ENCODE results near the gene NT5M.
"Not testable (repeated sequence)": the region's sequence is repeated elsewhere in the genome, so short reads cannot be mapped to it uniquely, and the experiment has no call there.

NT5M gene

DNA sequence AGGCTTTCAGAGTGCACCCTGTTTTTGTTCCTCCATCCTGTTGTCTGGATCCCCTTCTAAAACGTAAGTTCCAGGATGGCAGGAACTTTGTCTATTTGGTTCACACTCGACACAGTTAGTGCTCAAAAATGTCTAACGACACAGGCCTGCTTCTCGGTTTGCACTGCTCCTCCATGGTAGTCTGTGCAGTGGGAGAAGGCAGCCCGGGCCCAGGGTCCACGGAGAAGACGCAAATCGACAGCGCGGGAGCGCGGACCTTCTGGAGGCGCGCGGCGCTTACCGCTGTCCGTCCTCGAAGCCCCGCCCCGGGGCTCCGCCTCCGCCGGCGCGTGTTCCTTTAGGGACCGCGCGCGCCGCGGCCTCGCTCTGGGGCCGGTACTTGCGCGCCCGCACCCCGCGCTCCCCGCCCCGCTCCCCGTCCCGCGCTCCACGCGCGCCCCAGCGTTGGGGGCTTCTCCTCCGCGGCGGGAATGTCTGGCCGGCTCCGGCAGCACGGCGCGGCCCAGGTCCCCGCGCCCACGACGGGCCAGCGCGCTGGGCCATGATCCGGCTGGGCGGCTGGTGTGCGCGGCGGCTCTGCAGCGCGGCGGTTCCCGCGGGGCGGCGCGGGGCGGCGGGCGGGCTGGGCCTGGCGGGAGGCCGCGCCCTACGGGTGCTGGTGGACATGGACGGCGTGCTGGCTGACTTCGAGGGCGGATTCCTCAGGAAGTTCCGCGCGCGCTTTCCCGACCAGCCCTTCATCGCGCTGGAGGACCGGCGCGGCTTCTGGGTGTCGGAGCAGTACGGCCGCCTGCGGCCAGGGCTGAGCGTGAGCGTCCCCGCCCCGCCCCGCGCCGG, at the start of gene NT5M:
NT5M (plus strand) TSS at position 364 of the 837 bp plus-strand sequence; CDS start at position 542, 178 bp downstream.
- Histone ChIP-seq H3K4me3 (ENCODE audit: low read depth in 1 of 5, low read length in 5 of 5) (peak within 1 kb of the TSS; percentile 63 to 70 (median 64)), H3K27me3 (ENCODE audit: control insufficient read depth in 5 of 5, insufficient read depth in 4 of 5, low read length in 5 of 5) (no peaks in the 10 kb centered on the region), H3K9me3 (ENCODE audit: control insufficient read depth in 5 of 5, low read length in 5 of 5) (no peaks in the 10 kb centered on the region), H3K27ac (ENCODE audit: low read depth, low read length) (no peak within 1 kb of the TSS), H3K9ac (ENCODE audit: low read length in 5 of 5) (peak within 1 kb of the TSS in 4 of 5 donors; percentile 21 to 74 (median 50)), H3K4me1 (ENCODE audit: control insufficient read depth in 5 of 5, insufficient read depth in 5 of 5, low read length in 5 of 5) (peaks cover 0 to 33% (median 16%) of the 10 kb centered on the region in 5 donors), H3K36me3 (ENCODE audit: control insufficient read depth in 5 of 5, insufficient read depth in 5 of 5, low read length in 5 of 5) (no peaks in the 10 kb centered on the region)

- Histone ChIP-seq H3K4me3 (ENCODE audit: low read depth in 1 of 5, low read length in 5 of 5) (no peak overlapping the region), H3K9me3 (ENCODE audit: control insufficient read depth in 5 of 5, low read length in 5 of 5) (no peaks in the 10 kb centered on the region), H3K27me3 (ENCODE audit: control insufficient read depth in 5 of 5, insufficient read depth in 4 of 5, low read length in 5 of 5) (no peaks in the 10 kb centered on the region), H3K27ac (ENCODE audit: low read depth, low read length) (no peak overlapping the region), H3K4me1 (ENCODE audit: control insufficient read depth in 5 of 5, insufficient read depth in 5 of 5, low read length in 5 of 5) (no peaks in the 10 kb centered on the region), H3K9ac (ENCODE audit: low read length in 5 of 5) (no peak overlapping the region), H3K36me3 (ENCODE audit: control insufficient read depth in 5 of 5, insufficient read depth in 5 of 5, low read length in 5 of 5) (peaks cover 15 to 77% (median 51%) of the 10 kb centered on the region in 5 donors)
Observed at GRCh38 chr17:17253406-17253805, 49.8 kb upstream of the NT5M start.

GRCh38 chr17:17254036-17254435, 49.1 kb upstream of the NT5M start:
- no peaks in the 10 kb centered on the region for H3K9me3 ChIP-seq (ENCODE audit: control insufficient read depth in 5 of 5, low read length in 5 of 5)
- no peaks in the 10 kb centered on the region for H3K27me3 ChIP-seq (ENCODE audit: control insufficient read depth in 5 of 5, insufficient read depth in 4 of 5, low read length in 5 of 5)
- H3K4me1 ChIP-seq (ENCODE audit: control insufficient read depth in 5 of 5, insufficient read depth in 5 of 5, low read length in 5 of 5), result no peaks in the 10 kb centered on the region
- H3K4me3 ChIP-seq (ENCODE audit: low read depth in 1 of 5, low read length in 5 of 5), result no peak overlapping the region
- no peak overlapping the region for H3K27ac ChIP-seq (ENCODE audit: low read depth, low read length)
- H3K36me3 ChIP-seq (ENCODE audit: control insufficient read depth in 5 of 5, insufficient read depth in 5 of 5, low read length in 5 of 5), result peaks cover 10 to 77% (median 52%) of the 10 kb centered on the region in 5 donors
- H3K9ac ChIP-seq (ENCODE audit: low read length in 5 of 5), result no peak overlapping the region

DNA sequence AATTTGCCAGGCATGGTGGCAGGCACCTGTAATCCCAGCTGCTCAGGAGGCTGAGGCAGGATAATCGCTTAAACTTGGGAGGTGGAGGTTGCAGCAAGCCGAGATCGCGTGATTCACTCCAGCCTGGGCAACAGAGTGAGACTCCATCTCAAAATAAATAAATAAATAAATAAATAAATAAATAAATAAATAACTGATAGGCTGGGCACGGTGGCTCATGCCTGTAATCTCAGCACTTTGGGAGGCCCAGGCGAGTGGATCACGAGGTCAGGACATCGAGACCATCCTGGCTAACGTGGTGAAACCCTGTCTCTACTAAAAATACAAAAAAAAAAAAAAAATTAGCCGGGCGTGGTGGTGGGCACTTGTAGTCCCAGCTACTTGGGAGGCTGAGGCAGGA, 47.5 kb upstream of the NT5M start:
- H3K4me3 ChIP-seq (ENCODE audit: low read depth in 1 of 5, low read length in 5 of 5); H3K9me3 ChIP-seq (ENCODE audit: control insufficient read depth in 5 of 5, low read length in 5 of 5); H3K4me1 ChIP-seq (ENCODE audit: control insufficient read depth in 5 of 5, insufficient read depth in 5 of 5, low read length in 5 of 5); H3K9ac ChIP-seq (ENCODE audit: low read length in 5 of 5); H3K27me3 ChIP-seq (ENCODE audit: control insufficient read depth in 5 of 5, insufficient read depth in 4 of 5, low read length in 5 of 5); H3K27ac ChIP-seq (ENCODE audit: low read depth, low read length): not testable (repeated sequence)
- peaks cover 13 to 86% (median 65%) of the 10 kb centered on the region in 5 donors for H3K36me3 ChIP-seq (ENCODE audit: control insufficient read depth in 5 of 5, insufficient read depth in 5 of 5, low read length in 5 of 5)

DNA sequence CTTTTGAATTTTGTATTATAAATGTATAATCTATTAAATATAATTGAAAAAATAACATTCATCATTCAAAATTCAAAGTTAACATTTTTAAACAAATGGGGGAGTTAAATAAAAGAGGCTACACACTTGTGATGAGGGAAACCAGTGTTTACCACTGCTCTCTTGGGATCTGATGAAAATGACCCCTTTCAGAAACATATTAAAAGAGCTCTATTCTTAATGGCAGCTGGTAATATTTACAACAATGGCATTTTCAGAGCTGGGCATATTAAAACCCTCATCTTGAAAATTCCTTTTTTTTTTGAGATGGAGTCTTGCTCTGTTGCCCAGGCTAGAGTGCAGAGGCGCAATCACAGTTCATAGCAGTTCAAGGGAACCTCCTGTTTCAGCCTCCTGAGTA, 46.9 kb upstream of the NT5M start:
- Histone ChIP-seq H3K4me1 (ENCODE audit: control insufficient read depth in 5 of 5, insufficient read depth in 5 of 5, low read length in 5 of 5) (no peaks in the 10 kb centered on the region), H3K27me3 (ENCODE audit: control insufficient read depth in 5 of 5, insufficient read depth in 4 of 5, low read length in 5 of 5) (no peaks in the 10 kb centered on the region), H3K36me3 (ENCODE audit: control insufficient read depth in 5 of 5, insufficient read depth in 5 of 5, low read length in 5 of 5) (peaks cover 15 to 91% (median 68%) of the 10 kb centered on the region in 5 donors), H3K9ac (ENCODE audit: low read length in 5 of 5) (no peak overlapping the region), H3K9me3 (ENCODE audit: control insufficient read depth in 5 of 5, low read length in 5 of 5) (no peaks in the 10 kb centered on the region), H3K27ac (ENCODE audit: low read depth, low read length) (no peak overlapping the region), H3K4me3 (ENCODE audit: low read depth in 1 of 5, low read length in 5 of 5) (no peak overlapping the region)

GRCh38 chr17:17258011-17258410, 45.2 kb upstream of the NT5M start:
- H3K27ac ChIP-seq (ENCODE audit: low read depth, low read length), result no peak overlapping the region
- H3K27me3 ChIP-seq (ENCODE audit: control insufficient read depth in 5 of 5, insufficient read depth in 4 of 5, low read length in 5 of 5), result no peaks in the 10 kb centered on the region
- no peak overlapping the region for H3K9ac ChIP-seq (ENCODE audit: low read length in 5 of 5)
- H3K4me1 ChIP-seq (ENCODE audit: control insufficient read depth in 5 of 5, insufficient read depth in 5 of 5, low read length in 5 of 5), result no peaks in the 10 kb centered on the region
- H3K9me3 ChIP-seq (ENCODE audit: control insufficient read depth in 5 of 5, low read length in 5 of 5), result no peaks in the 10 kb centered on the region
- peaks cover 20 to 90% (median 64%) of the 10 kb centered on the region in 5 donors for H3K36me3 ChIP-seq (ENCODE audit: control insufficient read depth in 5 of 5, insufficient read depth in 5 of 5, low read length in 5 of 5)
- H3K4me3 ChIP-seq (ENCODE audit: low read depth in 1 of 5, low read length in 5 of 5), result no peak overlapping the region

- H3K27me3 ChIP-seq (ENCODE audit: control insufficient read depth in 5 of 5, insufficient read depth in 4 of 5, low read length in 5 of 5), result no peaks in the 10 kb centered on the region
- H3K4me1 ChIP-seq (ENCODE audit: control insufficient read depth in 5 of 5, insufficient read depth in 5 of 5, low read length in 5 of 5), result no peaks in the 10 kb centered on the region
- peaks cover 16 to 85% (median 62%) of the 10 kb centered on the region in 5 donors for H3K36me3 ChIP-seq (ENCODE audit: control insufficient read depth in 5 of 5, insufficient read depth in 5 of 5, low read length in 5 of 5)
- H3K4me3 ChIP-seq (ENCODE audit: low read depth in 1 of 5, low read length in 5 of 5), result no peak overlapping the region
- H3K27ac ChIP-seq (ENCODE audit: low read depth, low read length), result no peak overlapping the region
- no peaks in the 10 kb centered on the region for H3K9me3 ChIP-seq (ENCODE audit: control insufficient read depth in 5 of 5, low read length in 5 of 5)
- no peak overlapping the region for H3K9ac ChIP-seq (ENCODE audit: low read length in 5 of 5)
Observed at GRCh38 chr17:17258998-17259397, 44.2 kb upstream of the NT5M start.

GRCh38 chr17:17264430-17264829, 38.7 kb upstream of the NT5M start:
- no peaks in the 10 kb centered on the region for H3K4me1 ChIP-seq (ENCODE audit: control insufficient read depth in 5 of 5, insufficient read depth in 5 of 5, low read length in 5 of 5)
- H3K27ac ChIP-seq (ENCODE audit: low read depth, low read length), result no peak overlapping the region
- no peaks in the 10 kb centered on the region for H3K27me3 ChIP-seq (ENCODE audit: control insufficient read depth in 5 of 5, insufficient read depth in 4 of 5, low read length in 5 of 5)
- no peak overlapping the region for H3K9ac ChIP-seq (ENCODE audit: low read length in 5 of 5)
- peaks cover 41 to 86% (median 63%) of the 10 kb centered on the region in 5 donors for H3K36me3 ChIP-seq (ENCODE audit: control insufficient read depth in 5 of 5, insufficient read depth in 5 of 5, low read length in 5 of 5)
- no peaks in the 10 kb centered on the region for H3K9me3 ChIP-seq (ENCODE audit: control insufficient read depth in 5 of 5, low read length in 5 of 5)
- H3K4me3 ChIP-seq (ENCODE audit: low read depth in 1 of 5, low read length in 5 of 5), result no peak overlapping the region

GRCh38 chr17:17269926-17270773, 33.0 kb upstream of the NT5M start:
- no peak overlapping the region for H3K27ac ChIP-seq (ENCODE audit: low read depth, low read length)
- no peak overlapping the region for H3K4me3 ChIP-seq (ENCODE audit: low read depth in 1 of 5, low read length in 5 of 5)
- H3K9me3 ChIP-seq (ENCODE audit: control insufficient read depth in 5 of 5, low read length in 5 of 5), result no peaks in the 10 kb centered on the region
- peaks cover 0 to 5% (median 0%) of the 10 kb centered on the region in 5 donors for H3K4me1 ChIP-seq (ENCODE audit: control insufficient read depth in 5 of 5, insufficient read depth in 5 of 5, low read length in 5 of 5)
- no peak overlapping the region for H3K9ac ChIP-seq (ENCODE audit: low read length in 5 of 5)
- peaks cover 26 to 90% (median 57%) of the 10 kb centered on the region in 5 donors for H3K36me3 ChIP-seq (ENCODE audit: control insufficient read depth in 5 of 5, insufficient read depth in 5 of 5, low read length in 5 of 5)
- no peaks in the 10 kb centered on the region for H3K27me3 ChIP-seq (ENCODE audit: control insufficient read depth in 5 of 5, insufficient read depth in 4 of 5, low read length in 5 of 5)

DNA sequence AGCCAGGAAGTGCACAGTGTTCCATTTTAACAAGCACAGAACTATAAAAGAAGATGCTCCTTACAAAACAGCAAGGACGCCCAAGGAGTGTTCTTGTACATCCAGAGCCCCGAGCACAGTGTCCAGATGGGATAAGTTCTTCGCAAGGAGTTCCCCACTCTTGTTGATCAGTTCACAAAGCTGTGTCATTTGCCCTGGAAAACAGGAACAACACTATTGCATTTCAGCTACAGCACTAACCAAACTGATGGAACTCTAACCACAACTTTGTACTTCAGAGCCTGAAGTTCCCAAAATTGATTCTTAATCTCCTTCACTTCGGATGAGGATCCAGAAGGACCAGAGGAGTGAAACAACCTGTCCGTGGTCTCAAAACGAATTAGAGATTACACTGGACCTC, 27.2 kb upstream of the NT5M start:
- peaks cover 7 to 39% (median 20%) of the 10 kb centered on the region in 5 donors for H3K36me3 ChIP-seq (ENCODE audit: control insufficient read depth in 5 of 5, insufficient read depth in 5 of 5, low read length in 5 of 5)
- H3K27ac ChIP-seq (ENCODE audit: low read depth, low read length), result no peak overlapping the region
- H3K9ac ChIP-seq (ENCODE audit: low read length in 5 of 5), result peak overlapping the region in 1 of 5 donors; percentile 40

More for the DNA sequence above, 27.2 kb upstream of the NT5M start:
- Histone ChIP-seq H3K27me3 (ENCODE audit: control insufficient read depth in 5 of 5, insufficient read depth in 4 of 5, low read length in 5 of 5) (no peaks in the 10 kb centered on the region), H3K4me1 (ENCODE audit: control insufficient read depth in 5 of 5, insufficient read depth in 5 of 5, low read length in 5 of 5) (peaks cover 0 to 33% (median 24%) of the 10 kb centered on the region in 5 donors), H3K9me3 (ENCODE audit: control insufficient read depth in 5 of 5, low read length in 5 of 5) (no peaks in the 10 kb centered on the region), H3K4me3 (ENCODE audit: low read depth in 1 of 5, low read length in 5 of 5) (no peak overlapping the region)
